Neuron (in vitro differentiated cells): ENCODE data around the gene FTHL17.

Experiments used
- H2AFZ ChIP-seq: one replicate; pipeline ENCODE4 v1.6.1; 2013; ENCODE audit warnings: low read depth, mild to moderate bottlenecking, inconsistent platforms, low read length, moderate library complexity
- H3K27me3 ChIP-seq: one replicate; pipeline ENCODE4 v1.6.1; 2013; ENCODE audit warnings: low read length; ENCODE audit not compliant: insufficient read depth
- H3K36me3 ChIP-seq: one replicate; pipeline ENCODE4 v1.6.1; 2013; ENCODE audit warnings: low read length; ENCODE audit not compliant: insufficient read depth
- H3K4me1 ChIP-seq: one replicate; pipeline ENCODE4 v1.6.1; 2013; ENCODE audit warnings: low read length; ENCODE audit not compliant: insufficient read depth
- H3K4me3 ChIP-seq: 2 replicates; pipeline ENCODE4 v1.5.1; 2013; ENCODE audit warnings: mild to moderate bottlenecking, low read length, moderate library complexity
- H3K9me3 ChIP-seq: one replicate; pipeline ENCODE4 v1.6.1; 2013; ENCODE audit warnings: low read length

Gene FTHL17

DNA sequence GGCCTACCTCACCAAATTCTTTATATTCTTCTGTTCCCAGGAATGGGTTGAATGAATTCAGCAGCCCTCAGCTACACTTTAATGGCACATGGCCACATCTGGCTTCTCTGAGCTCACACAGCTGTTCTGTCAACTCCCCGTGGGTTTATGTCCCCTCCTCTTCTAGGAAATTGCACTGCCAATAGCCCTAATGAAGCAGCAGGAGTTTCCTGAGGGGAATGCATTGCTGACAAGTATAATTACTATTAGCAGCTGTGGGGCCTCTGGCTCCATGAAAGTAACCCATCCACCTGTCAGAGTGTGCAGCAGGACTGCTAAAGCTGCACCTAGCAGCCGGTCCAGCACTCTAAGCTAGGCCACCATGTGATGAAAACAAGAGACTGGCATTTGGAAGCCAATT is 50.3 kb downstream of the FTHL17 start:
- Histone ChIP-seq H3K4me3 (no peak overlapping the region), H3K9me3 (no peaks in the 10 kb centered on the region), H3K27me3 (no peaks in the 10 kb centered on the region), H3K4me1 (no peaks in the 10 kb centered on the region), H3K36me3 (no peaks in the 10 kb centered on the region), H2AFZ (no peak overlapping the region)
